GM08714 (cell line): ENCODE results near the gene SLC5A12.

ENCODE experiments used
- H3K4me3 ChIP-seq: fragments of 200-500 bp; sonication (Bioruptor generic); 2 replicates; pipeline ENCODE4 v1.5.1; 2014; ENCODE audit warnings: mild to moderate bottlenecking, low read length, inconsistent platforms
- ZNF274 ChIP-seq: IDR thresholded peaks from 2 replicates; pipeline ENCODE4 v1.6.1; 2012; ENCODE audit warnings: mild to moderate bottlenecking, low read depth, low read length

SLC5A12 gene

GRCh38 chr11:26706181-26706580, 15.7 kb downstream of the SLC5A12 start:
- no peak for TF ChIP-seq ZNF274
- no peak overlapping the region for H3K4me3 ChIP-seq

DNA sequence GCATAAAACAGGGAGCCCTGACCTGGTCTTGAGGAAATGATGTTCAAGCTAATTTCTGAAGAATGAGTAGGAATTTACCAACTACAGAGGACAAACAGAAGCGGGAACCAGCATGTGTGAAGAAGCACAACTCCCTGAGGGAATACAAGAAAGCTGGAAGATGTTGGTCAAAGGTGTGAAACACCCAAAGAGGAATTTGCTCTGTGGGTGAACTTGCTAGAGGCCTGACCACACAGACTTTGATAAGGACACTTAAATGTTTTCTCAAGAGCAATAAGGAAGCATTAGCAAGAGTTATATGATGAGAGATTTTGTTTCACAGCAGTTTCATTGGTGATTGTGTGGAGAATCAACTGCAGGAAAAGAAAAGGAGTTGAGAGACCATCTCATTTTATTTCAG, 17.6 kb downstream of the SLC5A12 start:
- TF ChIP-seq ZNF274, result no peak

GRCh38 chr11:26703411-26704191, 18.3 kb downstream of the SLC5A12 start:
- TF ChIP-seq ZNF274, result no peak
- no peak overlapping the region for H3K4me3 ChIP-seq

More for the DNA sequence above, 17.6 kb downstream of the SLC5A12 start:
- H3K4me3 ChIP-seq, result no peak overlapping the region

DNA sequence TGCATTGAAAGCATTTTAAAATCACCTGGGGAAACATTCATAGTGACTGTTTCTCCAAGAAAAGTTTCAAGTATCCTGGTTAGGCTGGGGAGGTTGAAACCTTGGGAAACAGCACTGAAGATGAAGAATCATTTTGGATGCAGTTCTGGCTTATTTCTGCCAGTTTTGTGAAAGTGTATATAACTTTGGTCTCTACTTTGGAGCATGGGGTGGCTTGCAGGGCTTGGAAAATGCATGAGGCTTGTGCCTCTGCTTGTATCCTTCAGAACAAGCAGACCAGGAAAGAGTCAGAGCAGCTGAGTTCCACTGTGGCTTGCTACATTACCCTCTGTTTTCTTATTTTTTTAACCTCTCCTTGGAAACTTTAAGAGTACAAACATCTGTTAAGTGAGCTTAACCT, 19.5 kb downstream of the SLC5A12 start:
- H3K4me3 ChIP-seq, result no peak overlapping the region
- TF ChIP-seq ZNF274, result no peak

- no peak overlapping the region for H3K4me3 ChIP-seq
- no peak for TF ChIP-seq ZNF274
Observed at GRCh38 chr11:26700574-26701235, 21.2 kb downstream of the SLC5A12 start.

DNA sequence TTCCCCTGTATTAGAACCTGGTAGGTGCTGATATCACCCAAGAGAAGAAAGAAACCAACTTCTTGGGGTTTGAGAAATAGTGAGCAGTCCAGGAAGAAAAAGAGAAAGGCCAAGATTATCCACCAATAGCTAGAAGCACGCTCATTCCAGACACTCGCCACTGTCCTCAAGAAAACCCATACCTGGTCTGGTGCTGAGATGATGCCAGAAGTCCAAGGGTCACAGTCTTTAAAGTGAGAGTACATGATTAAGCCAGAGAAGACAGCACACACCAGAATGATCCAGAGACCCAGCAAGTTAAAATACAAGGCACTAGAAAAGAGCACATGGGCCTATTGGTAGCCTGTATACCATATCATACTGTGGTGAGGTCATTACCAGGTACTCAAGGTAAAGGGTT, 23.6 kb downstream of the SLC5A12 start:
- TF ChIP-seq ZNF274, result no peak
- no peak overlapping the region for H3K4me3 ChIP-seq

DNA sequence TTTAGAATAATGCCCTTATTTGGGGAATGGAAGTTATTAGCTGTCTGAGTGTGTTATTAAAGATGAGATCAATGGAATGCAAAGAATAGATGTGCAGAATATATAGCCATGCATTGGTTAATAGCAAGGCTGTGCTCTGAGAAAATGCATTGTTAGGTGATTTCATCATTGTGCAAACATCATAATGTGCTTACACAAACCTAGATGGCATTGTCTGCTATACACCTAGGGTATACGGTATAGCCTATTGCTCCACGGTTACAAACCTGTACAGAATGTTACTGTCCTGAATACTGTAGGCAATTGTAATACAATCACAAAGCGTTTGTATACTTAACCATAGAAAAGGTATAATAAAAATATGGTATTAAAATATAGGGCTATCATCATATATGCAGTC, 25.5 kb downstream of the SLC5A12 start:
- no peak overlapping the region for H3K4me3 ChIP-seq
- TF ChIP-seq ZNF274, result no peak

DNA sequence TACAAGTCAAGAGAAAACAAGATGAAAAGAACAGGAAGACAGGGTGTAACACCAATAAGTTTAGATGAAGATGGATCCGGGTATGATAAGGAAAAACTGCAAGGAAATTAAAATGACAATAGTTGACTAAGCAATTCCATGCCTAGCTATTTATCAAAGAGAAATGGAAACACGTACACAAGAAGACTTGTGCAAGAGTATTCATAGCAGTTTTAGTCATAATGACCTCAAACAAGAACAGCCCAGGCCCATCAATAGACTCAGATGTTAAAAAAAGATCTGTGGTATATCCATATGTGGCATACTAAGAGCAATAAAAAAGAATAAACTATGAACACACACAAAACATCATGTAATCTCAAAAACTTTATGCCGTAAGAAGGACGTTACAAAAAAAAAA, 33.2 kb downstream of the SLC5A12 start:
- TF ChIP-seq ZNF274, result no peak
- H3K4me3 ChIP-seq, result no peak overlapping the region

DNA sequence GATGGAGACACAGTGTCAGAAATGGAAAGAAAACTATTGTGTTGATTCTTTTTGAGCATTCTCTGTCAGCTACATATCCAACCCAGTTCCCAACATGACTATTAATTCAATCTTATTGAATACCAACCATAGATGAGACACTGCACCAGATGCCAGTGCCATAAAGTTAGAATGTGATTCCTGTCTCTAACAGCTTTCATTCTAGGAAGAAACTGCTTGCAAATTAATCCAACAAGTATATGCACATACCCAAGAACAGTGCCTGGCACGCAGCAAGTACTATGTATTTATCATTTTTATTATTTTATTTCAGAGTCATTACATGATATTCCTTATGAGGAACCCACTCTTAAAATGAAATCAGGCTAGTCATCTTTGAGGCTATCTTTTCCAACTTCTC, 34.5 kb downstream of the SLC5A12 start:
- TF ChIP-seq ZNF274, result no peak
- H3K4me3 ChIP-seq, result no peak overlapping the region

DNA sequence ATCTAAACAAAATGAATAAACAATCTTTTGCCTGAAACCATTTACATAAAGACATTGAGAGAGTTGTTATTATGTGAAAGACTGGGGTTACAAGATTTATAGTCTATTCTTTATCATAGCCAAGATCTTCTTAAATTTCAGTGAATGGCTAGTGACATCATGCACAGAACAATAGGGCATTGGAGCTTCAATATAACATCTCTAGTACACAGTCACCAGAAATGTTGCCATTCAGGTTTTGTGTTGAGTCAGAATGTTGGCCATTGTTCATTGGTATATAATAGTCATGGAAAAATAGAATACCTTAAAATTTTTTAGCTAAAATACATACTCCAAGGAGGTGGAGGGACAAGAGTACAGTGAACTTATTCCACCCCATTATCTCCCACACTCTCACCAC, 44.3 kb downstream of the SLC5A12 start:
- TF ChIP-seq ZNF274, result no peak
- no peak overlapping the region for H3K4me3 ChIP-seq

DNA sequence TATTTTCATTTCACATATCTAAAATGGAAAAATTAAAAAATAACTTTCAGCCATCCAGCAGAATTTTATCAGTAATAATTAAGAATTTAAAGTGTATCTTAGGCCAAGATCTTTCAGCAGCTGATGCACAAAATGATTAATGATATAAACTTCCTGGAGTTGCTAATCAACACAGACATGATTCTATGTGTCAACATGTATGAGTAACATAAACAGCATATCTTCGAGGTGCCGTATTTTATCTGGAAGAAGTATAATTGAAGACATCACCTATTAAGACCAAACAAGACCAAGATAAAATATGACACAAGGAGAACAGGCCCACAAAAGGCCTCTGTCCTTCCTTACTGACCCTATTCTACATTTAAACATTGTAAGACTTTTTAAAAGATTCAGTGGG, 45.2 kb downstream of the SLC5A12 start:
- H3K4me3 ChIP-seq, result no peak overlapping the region
- TF ChIP-seq ZNF274, result no peak

DNA sequence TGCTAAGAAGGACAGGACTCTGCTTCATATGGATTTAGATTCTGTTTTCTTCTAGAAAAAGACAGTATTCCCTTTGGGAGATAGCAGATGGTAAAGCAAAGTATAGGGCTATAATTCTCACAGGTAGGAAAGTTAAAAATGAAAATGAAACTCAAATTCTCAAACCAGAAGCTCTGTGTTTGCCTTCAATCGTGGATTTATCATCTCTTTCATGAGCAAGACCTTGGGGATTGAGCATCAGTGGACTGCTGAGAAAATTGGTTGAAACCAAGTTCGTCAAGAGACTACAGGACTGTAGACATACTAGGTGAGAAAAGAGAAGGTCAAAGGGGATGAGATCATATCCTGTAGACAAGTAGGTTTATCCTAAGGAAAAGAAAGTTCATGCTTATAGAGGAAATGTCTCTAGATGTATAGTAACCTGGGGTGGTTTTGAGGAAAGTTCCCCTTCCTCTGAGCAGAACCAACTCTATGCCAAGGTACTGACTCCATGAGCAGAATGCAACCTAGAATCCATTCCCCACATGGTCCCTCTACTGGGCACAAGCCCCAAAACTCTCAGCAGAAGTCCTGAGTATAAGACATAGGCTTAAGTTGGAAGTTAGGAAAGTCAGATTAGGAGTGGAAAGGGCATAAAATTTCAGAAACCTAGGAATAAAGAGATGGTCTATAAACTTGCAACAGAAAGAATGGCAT, 46.5 kb downstream of the SLC5A12 start:
- no peak overlapping the region for H3K4me3 ChIP-seq

GRCh38 chr11:26665946-26666345, 55.9 kb downstream of the SLC5A12 start:
- H3K4me3 ChIP-seq, result no peak overlapping the region
- TF ChIP-seq ZNF274, result no peak

More for the DNA sequence above, 46.5 kb downstream of the SLC5A12 start:
- no peak for TF ChIP-seq ZNF274

DNA sequence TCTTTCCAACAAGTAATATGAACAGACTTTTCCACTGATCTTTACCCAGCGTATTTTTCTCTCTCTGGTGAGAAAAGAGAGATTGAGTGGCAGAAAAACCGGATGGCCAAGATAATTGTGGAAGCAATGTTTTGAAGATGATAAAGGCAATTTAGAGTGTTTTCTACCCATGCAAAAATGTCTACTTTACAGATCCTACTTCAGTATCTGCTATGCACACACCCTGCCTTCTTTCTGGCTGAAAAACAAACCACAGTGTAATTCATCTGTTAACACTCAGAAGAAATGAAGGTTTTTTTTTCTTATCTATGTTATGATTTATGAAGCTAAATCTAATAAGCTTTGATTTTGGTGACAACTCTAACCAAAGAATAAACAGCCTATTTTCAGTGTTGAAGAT, 56.8 kb downstream of the SLC5A12 start:
- no peak overlapping the region for H3K4me3 ChIP-seq
- no peak for TF ChIP-seq ZNF274

DNA sequence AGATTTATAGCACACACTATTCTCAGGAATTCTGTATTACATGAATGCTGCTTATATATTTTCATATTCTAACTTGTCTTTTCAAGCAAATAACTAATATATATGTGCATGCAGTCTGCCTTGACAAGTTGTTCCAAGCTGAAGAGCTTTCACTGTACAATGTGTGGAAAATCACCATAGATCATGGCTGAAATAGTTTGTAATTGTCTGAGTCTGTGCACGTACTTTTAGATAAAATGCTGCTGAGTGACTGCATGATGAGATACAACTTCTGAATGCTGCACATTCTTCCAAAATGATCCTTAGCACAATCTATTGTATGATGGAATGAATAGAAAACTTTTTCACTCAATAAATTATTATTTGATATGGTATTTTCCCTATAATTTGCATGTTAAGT, 58.9 kb downstream of the SLC5A12 start:
- no peak overlapping the region for H3K4me3 ChIP-seq
- no peak for TF ChIP-seq ZNF274
